Measurements from ENCODE around the gene CABLES1. TPM values are rescaled to one million over a fixed set of nuclear protein-coding genes. Genes with fewer than 3 reads are reported as not detected.

The CABLES1 gene
- total RNA-seq, 2 experiments from 2014 or later = not detected

- Histone ChIP-seq H3K9me3 (ENCODE audit: control insufficient read depth in 1 of 2, insufficient read depth in 1 of 2, low read length in 2 of 2) (no peaks in the 10 kb centered on the region), H3K36me3 (ENCODE audit: insufficient read depth, low read length) (no peaks in the 10 kb centered on the region), H3K4me3 (ENCODE audit: low read length) (no peak overlapping the region), H3K27ac (ENCODE audit: low read depth in 1 of 2, low read length in 2 of 2) (no peak overlapping the region), H3K27me3 (ENCODE audit: control insufficient read depth in 1 of 2, insufficient read depth in 2 of 2, low read length in 2 of 2) (no peaks in the 10 kb centered on the region), H3K4me1 (ENCODE audit: insufficient read depth, low read length) (no peaks in the 10 kb centered on the region)
- intact Hi-C loops (cut with DNase I, micrococcal nuclease) = no loop called here
- no peak for TF ChIP-seq CTCF (IDR thresholded peaks at IDR 0.05)
- DNase-seq (no peak), ATAC-seq (ENCODE audit: poor library complexity) (no peak)
- no peaks in the 10 kb centered on the region for H3K36me3 Mint-ChIP-seq (ENCODE audit: low read depth)
- POLR2A ChIA-PET = no interaction called here
- H3K27me3 Mint-ChIP-seq = peaks cover 5% of the 10 kb centered on the region
- H3K27ac Mint-ChIP-seq = no peak overlapping the region
- CTCF ChIA-PET = no interaction called here
- H3K4me3 Mint-ChIP-seq = no peak overlapping the region
- no peaks in the 10 kb centered on the region for H3K4me1 Mint-ChIP-seq (ENCODE audit: low read depth)
- no peaks in the 10 kb centered on the region for H3K9me3 Mint-ChIP-seq
These were observed 34.9 kb downstream of the CABLES1 start for GRCh38 chr18:23170137-23170536.

- Mint-ChIP-seq H3K27me3 (peaks cover 5% of the 10 kb centered on the region), H3K4me3 (no peak overlapping the region), H3K36me3 (ENCODE audit: low read depth) (no peaks in the 10 kb centered on the region), H3K9me3 (no peaks in the 10 kb centered on the region), H3K4me1 (ENCODE audit: low read depth) (no peaks in the 10 kb centered on the region), H3K27ac (no peak overlapping the region)
- TF ChIP-seq CTCF (IDR thresholded peaks at IDR 0.05) = no peak
- Histone ChIP-seq H3K27ac (ENCODE audit: low read depth in 1 of 2, low read length in 2 of 2) (no peak overlapping the region), H3K4me3 (ENCODE audit: low read length) (no peak overlapping the region), H3K4me1 (ENCODE audit: insufficient read depth, low read length) (no peaks in the 10 kb centered on the region), H3K27me3 (ENCODE audit: control insufficient read depth in 1 of 2, insufficient read depth in 2 of 2, low read length in 2 of 2) (no peaks in the 10 kb centered on the region), H3K9me3 (ENCODE audit: control insufficient read depth in 1 of 2, insufficient read depth in 1 of 2, low read length in 2 of 2) (no peaks in the 10 kb centered on the region), H3K36me3 (ENCODE audit: insufficient read depth, low read length) (no peaks in the 10 kb centered on the region)
- no peak for DNase-seq
- ChIA-PET POLR2A (no interaction called here), CTCF (no interaction called here)
- ATAC-seq (ENCODE audit: poor library complexity) = no peak
- intact Hi-C loops (cut with DNase I, micrococcal nuclease) = no loop called here
These were observed 36.4 kb downstream of the CABLES1 start for GRCh38 chr18:23171581-23172156.

GRCh38 chr18:23172591-23173380 is 37.5 kb downstream of the CABLES1 start:
- no peak for DNase-seq
- Mint-ChIP-seq H3K4me3 (no peak overlapping the region), H3K27me3 (no peaks in the 10 kb centered on the region), H3K36me3 (ENCODE audit: low read depth) (no peaks in the 10 kb centered on the region), H3K4me1 (ENCODE audit: low read depth) (no peaks in the 10 kb centered on the region), H3K9me3 (no peaks in the 10 kb centered on the region), H3K27ac (no peak overlapping the region)
- CTCF ChIA-PET = no interaction called here
- Histone ChIP-seq H3K4me3 (ENCODE audit: low read length) (no peak overlapping the region), H3K27ac (ENCODE audit: low read depth in 1 of 2, low read length in 2 of 2) (no peak overlapping the region), H3K36me3 (ENCODE audit: insufficient read depth, low read length) (no peaks in the 10 kb centered on the region), H3K27me3 (ENCODE audit: control insufficient read depth in 1 of 2, insufficient read depth in 2 of 2, low read length in 2 of 2) (no peaks in the 10 kb centered on the region), H3K4me1 (ENCODE audit: insufficient read depth, low read length) (no peaks in the 10 kb centered on the region), H3K9me3 (ENCODE audit: control insufficient read depth in 1 of 2, insufficient read depth in 1 of 2, low read length in 2 of 2) (no peaks in the 10 kb centered on the region)
- intact Hi-C loops (cut with DNase I, micrococcal nuclease) = no loop called here
- ATAC-seq (ENCODE audit: poor library complexity) = no peak
- TF ChIP-seq CTCF (IDR thresholded peaks at IDR 0.05) = no peak
- POLR2A ChIA-PET = no interaction called here
